Progenitor cell of endocrine pancreas (in vitro differentiated cells): ENCODE measurements around the gene AMT. TPM values are rescaled to one million over a fixed set of nuclear protein-coding genes. Genes with fewer than 3 reads are reported as not detected.

ENCODE experiments used
- DNase-seq: peaks from one replicate; pipeline ENCODE4 v3.0.0; 2021; ENCODE audit warnings: low spot score; ENCODE audit not compliant: unreplicated experiment
- H3K27ac Mint-ChIP-seq: 2 replicates; pipeline ENCODE4 v1.8.0; 2021; ENCODE audit warnings: mild to moderate bottlenecking, moderate library complexity, mixed read lengths
- H3K27me3 Mint-ChIP-seq: 2 replicates; pipeline ENCODE4 v1.8.0; 2021; ENCODE audit warnings: mixed read lengths
- H3K36me3 Mint-ChIP-seq: 2 replicates; pipeline ENCODE4 v1.8.0; 2022; ENCODE audit warnings: mixed read lengths; ENCODE audit not compliant: insufficient read depth
- H3K4me1 Mint-ChIP-seq: 2 replicates; pipeline ENCODE4 v1.8.0; 2021; ENCODE audit warnings: low read depth, mixed read lengths
- H3K4me3 Mint-ChIP-seq: 2 replicates; pipeline ENCODE4 v1.8.0; 2021; ENCODE audit warnings: low read depth, mild to moderate bottlenecking, moderate library complexity, mixed read lengths
- H3K9me3 Mint-ChIP-seq: 2 replicates; pipeline ENCODE4 v1.8.0; 2021; ENCODE audit warnings: low read depth, mixed read lengths
- CTCF ChIP-seq: fragments of 200-600 bp; sonication (generic); IDR thresholded peaks from one replicate; pipeline ENCODE4 v1.5.0; 2021; ENCODE audit warnings: antibody characterized with exemption, mild to moderate bottlenecking; ENCODE audit not compliant: unreplicated experiment
- total RNA-seq: library from RNA; stranded (reverse); gene quantifications from 2 replicates; pipeline ENCODE4 v1.2.1, GENCODE V29; 2021

Gene AMT
- total RNA-seq, 1 donor from 2014 or later = 29.8 TPM

DNA sequence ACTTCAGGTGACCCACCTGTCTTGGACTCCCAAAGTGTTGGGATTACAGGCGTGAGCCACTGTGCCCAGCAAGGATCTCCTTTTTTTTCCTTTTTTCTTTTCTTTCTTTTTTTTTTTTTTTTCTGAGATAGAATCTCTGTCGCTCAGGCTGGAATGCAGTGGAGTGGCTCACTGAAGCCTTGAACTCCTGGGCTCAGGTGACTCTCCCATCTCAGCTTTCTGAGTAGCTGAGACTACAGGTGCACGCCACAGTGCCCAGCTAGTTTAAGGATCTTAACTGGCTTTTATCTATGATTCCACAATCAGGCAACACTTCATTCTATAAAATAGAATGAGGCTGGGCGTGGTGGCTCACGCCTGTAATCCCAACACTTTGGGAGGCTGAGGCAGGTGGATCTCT lies 23.1 kb upstream of the AMT start:
- H3K27ac Mint-ChIP-seq = no peak overlapping the region

GRCh38 chr3:49434731-49435130 lies 12.5 kb upstream of the AMT start:
- Mint-ChIP-seq H3K27me3 (no peaks in the 10 kb centered on the region), H3K4me3 (no peak overlapping the region), H3K27ac (no peak overlapping the region), H3K36me3 (no peaks in the 10 kb centered on the region), H3K4me1 (no peaks in the 10 kb centered on the region), H3K9me3 (no peaks in the 10 kb centered on the region)
- DNase-seq = no peak
- no peak for TF ChIP-seq CTCF

More for the DNA sequence above, 23.1 kb upstream of the AMT start:
- no peak for TF ChIP-seq CTCF
- no peak for DNase-seq
- no peaks in the 10 kb centered on the region for H3K27me3 Mint-ChIP-seq
- no peaks in the 10 kb centered on the region for H3K9me3 Mint-ChIP-seq
- H3K4me1 Mint-ChIP-seq = no peaks in the 10 kb centered on the region
- no peaks in the 10 kb centered on the region for H3K36me3 Mint-ChIP-seq
- no peak overlapping the region for H3K4me3 Mint-ChIP-seq

- TF ChIP-seq CTCF = no peak
- Mint-ChIP-seq H3K36me3 (peaks cover 5% of the 10 kb centered on the region), H3K4me1 (peaks cover 2% of the 10 kb centered on the region)
Observed at GRCh38 chr3:49428752-49429080, 6.4 kb upstream of the AMT start.

DNA sequence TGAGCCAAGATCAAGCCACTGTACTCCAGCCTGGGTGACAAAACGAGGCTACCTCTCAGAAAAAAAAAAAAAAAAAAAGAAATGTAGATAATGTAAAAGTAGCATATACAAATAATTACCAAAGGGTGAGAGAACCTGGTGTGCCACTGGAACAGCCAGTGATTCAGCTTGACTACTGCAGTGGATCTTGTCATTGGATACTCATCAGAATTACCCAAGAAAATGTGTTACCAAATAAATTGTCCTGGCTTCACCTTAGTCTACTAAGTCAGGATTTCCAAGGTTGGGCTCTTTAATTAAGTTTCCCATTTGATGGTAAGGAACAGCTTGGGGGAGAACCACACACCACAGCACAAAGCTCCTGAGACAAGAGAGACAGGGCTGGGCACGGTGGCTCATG lies 5.3 kb upstream of the AMT start:
- no peak for TF ChIP-seq CTCF
- Mint-ChIP-seq H3K4me1 (peaks cover 9% of the 10 kb centered on the region), H3K4me3 (peak overlapping the region; percentile 95), H3K27ac (no peak overlapping the region), H3K9me3 (no peaks in the 10 kb centered on the region), H3K36me3 (peaks cover 5% of the 10 kb centered on the region), H3K27me3 (no peaks in the 10 kb centered on the region)
- no peak for DNase-seq

More at GRCh38 chr3:49428752-49429080, 6.4 kb upstream of the AMT start:
- no peak for DNase-seq
- peak overlapping the region; percentile 95 for H3K4me3 Mint-ChIP-seq
- no peaks in the 10 kb centered on the region for H3K27me3 Mint-ChIP-seq
- peak overlapping the region; percentile 98 for H3K27ac Mint-ChIP-seq
- no peaks in the 10 kb centered on the region for H3K9me3 Mint-ChIP-seq

GRCh38 chr3:49424816-49425215 lies 2.5 kb upstream of the AMT start:
- H3K4me1 Mint-ChIP-seq = peaks cover 17% of the 10 kb centered on the region
- no peak for TF ChIP-seq CTCF
- no peak for DNase-seq
- H3K27me3 Mint-ChIP-seq = no peaks in the 10 kb centered on the region
- no peak overlapping the region for H3K4me3 Mint-ChIP-seq
- no peaks in the 10 kb centered on the region for H3K9me3 Mint-ChIP-seq
- H3K36me3 Mint-ChIP-seq = peaks cover 5% of the 10 kb centered on the region
- peak overlapping the region; percentile 38 for H3K27ac Mint-ChIP-seq
